Fibroblast of peridontal ligament (primary cell): ENCODE data around the gene NLRP5.
"Not testable (repeated sequence)": the region's sequence is repeated elsewhere in the genome, so short reads cannot be mapped to it uniquely, and the experiment has no call there.

Experiments used
- DNase-seq: peaks from one replicate; pipeline ENCODE4 v3.0.0-alpha.2; 2010; ENCODE audit errors: extremely low read depth

Gene NLRP5

GRCh38 chr19:56098731-56099568 lies 112.4 kb downstream of the NLRP5 start:
- no peak for DNase-seq

DNA sequence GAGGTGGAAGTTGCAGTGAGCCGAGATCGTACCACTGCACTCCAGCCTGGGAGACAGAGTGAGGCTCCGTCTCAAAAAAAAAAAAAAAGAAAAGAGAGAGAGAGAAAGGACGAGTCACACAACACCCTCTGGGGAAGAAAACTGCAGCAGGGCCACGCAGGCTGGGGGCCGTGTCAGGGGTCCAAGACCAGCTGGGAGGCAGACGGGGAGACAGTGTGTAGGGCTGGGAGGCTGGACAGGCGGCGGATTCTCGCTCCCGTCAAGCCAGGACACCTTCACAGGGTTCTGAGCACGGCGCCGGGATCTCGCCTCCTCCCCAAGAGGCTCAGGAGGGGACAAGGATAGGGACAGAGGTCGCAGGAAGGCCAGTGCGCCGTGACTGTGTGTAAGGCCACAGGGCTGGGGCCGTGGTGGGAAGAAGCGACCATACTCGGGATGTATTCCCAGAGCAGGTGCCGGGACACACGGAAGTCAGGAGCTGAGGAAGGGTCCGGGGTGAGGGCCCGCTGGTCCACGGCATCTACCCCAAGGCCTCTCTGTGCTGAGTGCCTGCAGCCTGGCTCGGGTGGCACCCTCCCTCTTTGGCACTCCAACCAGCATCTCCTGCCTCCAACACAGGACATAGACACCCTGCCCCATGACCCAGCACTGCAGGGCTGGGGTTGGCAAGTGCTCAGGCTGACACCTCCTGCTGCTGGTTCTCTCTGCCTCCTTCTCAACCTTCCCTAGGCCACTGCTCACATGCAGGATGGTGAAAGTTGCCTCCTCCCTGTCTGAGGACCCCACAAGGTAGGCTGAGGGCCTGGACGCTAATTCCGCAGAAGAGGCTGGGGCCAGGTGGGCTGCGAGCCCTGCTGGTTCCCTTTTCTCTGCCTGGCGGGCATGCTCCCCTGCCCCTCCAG lies 113.3 kb downstream of the NLRP5 start:
- DNase-seq: no peak

DNA sequence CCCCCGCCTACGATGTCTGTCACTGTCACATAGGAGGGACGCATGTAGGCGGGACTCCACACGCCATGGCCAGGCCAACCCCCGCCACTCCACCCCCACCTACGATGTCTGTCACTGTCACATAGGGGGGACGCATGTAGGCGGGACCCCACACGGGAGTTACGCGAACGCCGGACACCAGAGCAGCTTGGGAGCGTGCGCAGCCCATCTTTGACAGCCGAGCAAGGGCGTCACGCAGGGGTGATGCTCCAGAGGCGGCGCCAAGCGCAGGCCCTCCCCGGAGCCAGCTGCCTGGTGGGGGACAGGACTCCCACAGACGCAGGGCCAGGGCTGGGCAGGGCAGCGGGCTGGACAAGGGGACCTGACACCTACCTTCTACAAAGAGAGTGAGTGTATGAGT lies 114.5 kb downstream of the NLRP5 start:
- DNase-seq: no peak

- DNase-seq: no peak
Observed at GRCh38 chr19:56101746-56102535, 115.4 kb downstream of the NLRP5 start.

GRCh38 chr19:56103027-56103614 lies 116.5 kb downstream of the NLRP5 start:
- no peak for DNase-seq

DNA sequence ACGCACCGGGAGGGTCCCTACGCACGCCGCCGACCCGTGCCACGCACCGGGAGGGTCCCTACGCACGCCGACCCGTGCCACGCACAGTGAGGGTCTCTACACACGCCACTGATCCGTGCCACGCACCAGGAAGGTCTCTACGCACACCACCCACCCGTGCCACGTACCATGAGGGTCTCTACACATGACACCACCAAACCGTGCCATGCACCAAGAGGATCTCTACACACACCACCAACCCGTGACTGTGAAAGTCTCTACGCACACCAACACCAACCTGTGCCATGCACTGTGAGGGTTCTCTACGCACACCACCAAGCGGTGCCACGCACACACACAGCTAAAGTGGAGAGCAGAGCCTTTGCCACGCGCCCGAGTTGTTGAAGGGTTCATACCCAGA lies 117.8 kb downstream of the NLRP5 start:
- DNase-seq: no peak

- DNase-seq: peak; percentile 77
Observed at GRCh38 chr19:56105090-56105701, 118.6 kb downstream of the NLRP5 start.

GRCh38 chr19:56105831-56106396 lies 119.3 kb downstream of the NLRP5 start:
- not testable (repeated sequence) for DNase-seq

DNA sequence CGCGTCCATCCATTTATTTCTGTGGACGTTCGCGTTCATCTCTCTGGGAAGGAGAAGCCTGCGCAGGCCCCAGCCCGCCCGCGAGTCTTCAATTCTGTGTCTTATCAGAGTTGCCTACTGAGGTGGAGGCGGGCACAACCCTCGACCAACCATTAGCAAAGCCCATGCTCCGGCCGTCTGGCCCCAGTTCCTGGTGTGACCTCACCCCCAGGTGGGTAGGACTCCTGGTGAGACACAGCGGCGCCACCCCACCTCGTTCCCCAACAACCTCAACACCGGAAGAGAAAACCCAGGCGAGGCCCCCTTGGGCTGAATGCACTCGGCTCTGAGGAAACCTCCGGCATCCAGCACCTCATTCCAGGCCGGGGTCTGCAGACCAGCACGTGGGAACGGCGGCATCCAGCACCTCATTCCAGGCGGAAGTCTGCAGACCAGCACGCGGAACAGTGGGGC lies 119.8 kb downstream of the NLRP5 start:
- DNase-seq: no peak

GRCh38 chr19:56106993-56107392 lies 120.4 kb downstream of the NLRP5 start:
- no peak for DNase-seq

- DNase-seq: no peak
Observed at GRCh38 chr19:56107626-56108351, 121.2 kb downstream of the NLRP5 start.

DNA sequence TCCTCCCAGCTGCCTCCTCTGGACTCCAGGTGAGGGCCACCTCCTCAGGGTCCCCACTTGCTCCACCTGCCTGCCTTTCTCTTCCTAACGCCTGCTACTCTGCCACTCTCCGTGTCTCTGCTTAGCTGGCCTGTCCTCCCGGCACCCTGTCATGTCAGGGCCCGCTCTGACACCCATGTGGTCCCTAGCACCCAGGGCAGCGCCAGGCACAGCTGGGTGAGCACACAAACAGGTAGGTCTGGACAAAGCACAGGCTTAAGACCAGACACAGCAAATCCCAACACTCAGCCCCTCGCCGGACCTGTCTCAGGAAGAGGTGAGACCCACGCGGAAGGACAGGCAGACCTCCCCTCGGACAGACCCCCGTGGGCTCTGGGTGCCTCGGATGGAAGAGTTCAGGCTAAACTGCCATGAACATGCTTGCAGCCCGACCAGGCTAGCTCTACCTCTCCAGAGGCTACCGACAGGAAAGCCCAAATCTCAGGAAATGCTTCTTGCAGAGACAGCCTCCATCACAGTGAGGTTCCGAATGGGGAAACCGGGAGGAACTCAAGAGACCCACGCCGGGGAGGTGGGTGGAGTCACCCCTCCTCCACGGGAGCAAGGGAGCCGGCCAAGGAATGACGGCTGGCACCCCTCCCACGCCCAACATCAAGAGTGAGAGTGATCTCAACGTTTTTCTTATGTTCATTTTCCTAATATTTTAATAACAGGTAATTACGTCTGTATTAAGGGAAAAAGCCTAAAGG lies 122.0 kb downstream of the NLRP5 start:
- DNase-seq: peak; percentile 48

DNA sequence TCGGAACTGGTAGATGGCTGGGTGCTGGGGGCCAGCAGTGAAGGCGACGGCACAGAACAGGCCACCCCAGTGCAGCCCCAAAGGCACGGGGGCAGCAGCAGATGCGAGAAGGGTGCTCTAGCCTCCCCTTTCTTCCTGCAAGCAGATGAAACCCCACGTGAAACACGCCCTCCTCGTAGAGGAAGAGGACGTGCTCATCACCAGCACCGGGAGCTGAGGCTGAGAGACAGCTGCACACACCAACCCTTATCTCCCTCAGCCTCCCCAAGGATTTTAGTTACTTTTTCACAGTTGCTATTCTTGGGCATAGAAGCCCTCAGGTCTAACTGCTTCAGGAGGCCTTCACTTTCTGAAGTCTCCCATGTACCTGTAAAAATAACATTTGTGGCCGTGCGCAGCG lies 122.7 kb downstream of the NLRP5 start:
- peak; percentile 25 for DNase-seq

- no peak for DNase-seq
Observed at GRCh38 chr19:56110515-56111448, 124.2 kb downstream of the NLRP5 start.
